Gastrocnemius medialis (tissue), 4 donors: ENCODE results near the gene FOXK1.

Source experiments
- CTCF ChIP-seq, 5 experiments: fragments of 450-650 bp in 3 of 5; fragments of 200-600 bp in 2 of 5; sonication (generic) in 2 of 5; IDR thresholded peaks in 4 of 5; conservative IDR thresholded peaks in 1 of 5; 1 replicate in 4 of 5; 2 replicates in 1 of 5; pipeline ENCODE4 v1.5.1; 2016 to 2019; ENCODE audit warnings: antibody characterized with exemption in 5 of 5, mild to moderate bottlenecking in 3 of 5, moderate library complexity in 3 of 5
- POLR2A ChIP-seq, 2 donors: fragments of 450-650 bp; IDR thresholded peaks; one replicate each; pipeline ENCODE4 v1.6.1; 2017; ENCODE audit warnings: antibody characterized with exemption in 2 of 2, mild to moderate bottlenecking in 2 of 2, moderate library complexity in 2 of 2

GRCh38 chr7:4742051-4742573, 60.0 kb downstream of the FOXK1 start:
- no peak for TF ChIP-seq CTCF (IDR thresholded peaks at IDR 0.05 in 4 of 5, conservative IDR thresholded peaks at IDR 0.05 in 1 of 5)
- no peak for TF ChIP-seq POLR2A (IDR thresholded peaks at IDR 0.05)
